ENCODE measurements around the gene HLA-DQA1. TPM values are rescaled to one million over a fixed set of nuclear protein-coding genes. Genes with fewer than 3 reads are reported as not detected.
"Not testable (repeated sequence)": the region's sequence is repeated elsewhere in the genome, so short reads cannot be mapped to it uniquely, and the experiment has no call there.

Gene HLA-DQA1
- total RNA-seq, 1 experiment from 2014 or later: not detected

- DNase-seq: no peak
- Histone ChIP-seq H3K4me2 (no peak overlapping the region), H3K4me1 (replicated peaks; ENCODE audit: insufficient read depth) (no peaks in the 10 kb centered on the region), H3K36me3 (ENCODE audit: low read depth) (no peaks in the 10 kb centered on the region), H2AFZ (no peak overlapping the region), H3K27ac (no peak overlapping the region), H3K79me2 (ENCODE audit: low read depth) (no peaks in the 10 kb centered on the region), H4K20me1 (ENCODE audit: insufficient read depth) (no peaks in the 10 kb centered on the region), H3K9me3 (ENCODE audit: insufficient read depth, low read depth) (no peaks in the 10 kb centered on the region), H3K4me3 (no peak overlapping the region), H3F3A (ENCODE audit: insufficient read depth, low read depth) (no peaks in the 10 kb centered on the region), H3K9me2 (ENCODE audit: insufficient read depth) (no peaks in the 10 kb centered on the region), H3K27me3 (ENCODE audit: insufficient read depth, low read depth) (peaks cover 9% of the 10 kb centered on the region)
- BruUV-seq (replicated peaks): no TSS peak
- intact Hi-C loops (cut with micrococcal nuclease; ENCODE audit: unreplicated experiment): no loop called here
- ChIA-PET CTCF (no interaction called here), POLR2A (ENCODE audit: unreplicated experiment) (no interaction called here)
- TF ChIP-seq CTCF (conservative IDR thresholded peaks at IDR 0.05): no peak
- no peak for TF ChIP-seq EZH2 (IDR thresholded peaks at IDR 0.05; ENCODE audit: low read depth)
Measured at GRCh38 chr6:32655203-32655710, 18.1 kb downstream of the HLA-DQA1 start.

- H3F3A ChIP-seq (ENCODE audit: insufficient read depth, low read depth); H3K9me3 ChIP-seq (ENCODE audit: insufficient read depth, low read depth); CTCF ChIA-PET; H3K36me3 ChIP-seq (ENCODE audit: low read depth); H3K27me3 ChIP-seq (ENCODE audit: insufficient read depth, low read depth); H4K20me1 ChIP-seq (ENCODE audit: insufficient read depth); intact Hi-C loops (cut with micrococcal nuclease; ENCODE audit: unreplicated experiment); H3K9me2 ChIP-seq (ENCODE audit: insufficient read depth); H2AFZ ChIP-seq; H3K27ac ChIP-seq; POLR2A ChIA-PET (ENCODE audit: unreplicated experiment); H3K79me2 ChIP-seq (ENCODE audit: low read depth); H3K4me2 ChIP-seq; BruUV-seq (replicated peaks); DNase-seq; H3K4me3 ChIP-seq; H3K4me1 ChIP-seq (replicated peaks; ENCODE audit: insufficient read depth): not testable (repeated sequence)
Measured at GRCh38 chr6:32657329-32657728, 20.1 kb downstream of the HLA-DQA1 start.

- H3K79me2 ChIP-seq (ENCODE audit: low read depth); H3K27me3 ChIP-seq (ENCODE audit: insufficient read depth, low read depth); H4K20me1 ChIP-seq (ENCODE audit: insufficient read depth); H3K4me2 ChIP-seq; intact Hi-C loops (cut with micrococcal nuclease; ENCODE audit: unreplicated experiment); DNase-seq; H2AFZ ChIP-seq; H3K36me3 ChIP-seq (ENCODE audit: low read depth); H3K4me3 ChIP-seq; CTCF ChIA-PET; POLR2A ChIA-PET (ENCODE audit: unreplicated experiment); H3K9me2 ChIP-seq (ENCODE audit: insufficient read depth); BruUV-seq (replicated peaks); H3K4me1 ChIP-seq (replicated peaks; ENCODE audit: insufficient read depth); H3F3A ChIP-seq (ENCODE audit: insufficient read depth, low read depth); H3K9me3 ChIP-seq (ENCODE audit: insufficient read depth, low read depth); H3K27ac ChIP-seq: not testable (repeated sequence)
Measured at GRCh38 chr6:32657819-32658218, 20.6 kb downstream of the HLA-DQA1 start.

GRCh38 chr6:32658268-32658897 is 21.2 kb downstream of the HLA-DQA1 start:
- TF ChIP-seq CTCF (conservative IDR thresholded peaks at IDR 0.05): no peak
- no peak for TF ChIP-seq EZH2 (IDR thresholded peaks at IDR 0.05; ENCODE audit: low read depth)
- Histone ChIP-seq H3K27ac (no peak overlapping the region), H3K9me3 (ENCODE audit: insufficient read depth, low read depth) (no peaks in the 10 kb centered on the region), H3K9me2 (ENCODE audit: insufficient read depth) (no peaks in the 10 kb centered on the region), H3F3A (ENCODE audit: insufficient read depth, low read depth) (no peaks in the 10 kb centered on the region), H3K36me3 (ENCODE audit: low read depth) (no peaks in the 10 kb centered on the region), H3K4me2 (no peak overlapping the region), H3K79me2 (ENCODE audit: low read depth) (no peaks in the 10 kb centered on the region), H4K20me1 (ENCODE audit: insufficient read depth) (no peaks in the 10 kb centered on the region), H3K4me1 (replicated peaks; ENCODE audit: insufficient read depth) (no peaks in the 10 kb centered on the region), H3K27me3 (ENCODE audit: insufficient read depth, low read depth) (peaks cover 9% of the 10 kb centered on the region), H3K4me3 (no peak overlapping the region), H2AFZ (no peak overlapping the region)
- POLR2A ChIA-PET (ENCODE audit: unreplicated experiment): no interaction called here
- DNase-seq: no peak
- no TSS peak for BruUV-seq (replicated peaks)
- CTCF ChIA-PET: no interaction called here
- intact Hi-C loops (cut with micrococcal nuclease; ENCODE audit: unreplicated experiment): no loop called here

All from PC-9 (cell line).